ENCODE results near the gene TMEM205. TPM values are rescaled to one million over a fixed set of nuclear protein-coding genes. Genes with fewer than 3 reads are reported as not detected.
"Not testable (repeated sequence)": the region's sequence is repeated elsewhere in the genome, so short reads cannot be mapped to it uniquely, and the experiment has no call there.

TMEM205 gene
- total RNA-seq, 1 experiment from 2014 or later = 82.0 TPM

- CTCF ChIA-PET = no interaction called here
- DNase-seq = no peak
- BruUV-seq (replicated peaks) = no TSS peak
- intact Hi-C loops (cut with micrococcal nuclease; ENCODE audit: unreplicated experiment) = no loop called here
- H3K27ac Mint-ChIP-seq (ENCODE audit: unreplicated experiment) = no peak overlapping the region
- peaks cover 12% of the 10 kb centered on the region for H3K36me3 Mint-ChIP-seq (ENCODE audit: insufficient read depth, unreplicated experiment)
- TF ChIP-seq, protein P1, sequence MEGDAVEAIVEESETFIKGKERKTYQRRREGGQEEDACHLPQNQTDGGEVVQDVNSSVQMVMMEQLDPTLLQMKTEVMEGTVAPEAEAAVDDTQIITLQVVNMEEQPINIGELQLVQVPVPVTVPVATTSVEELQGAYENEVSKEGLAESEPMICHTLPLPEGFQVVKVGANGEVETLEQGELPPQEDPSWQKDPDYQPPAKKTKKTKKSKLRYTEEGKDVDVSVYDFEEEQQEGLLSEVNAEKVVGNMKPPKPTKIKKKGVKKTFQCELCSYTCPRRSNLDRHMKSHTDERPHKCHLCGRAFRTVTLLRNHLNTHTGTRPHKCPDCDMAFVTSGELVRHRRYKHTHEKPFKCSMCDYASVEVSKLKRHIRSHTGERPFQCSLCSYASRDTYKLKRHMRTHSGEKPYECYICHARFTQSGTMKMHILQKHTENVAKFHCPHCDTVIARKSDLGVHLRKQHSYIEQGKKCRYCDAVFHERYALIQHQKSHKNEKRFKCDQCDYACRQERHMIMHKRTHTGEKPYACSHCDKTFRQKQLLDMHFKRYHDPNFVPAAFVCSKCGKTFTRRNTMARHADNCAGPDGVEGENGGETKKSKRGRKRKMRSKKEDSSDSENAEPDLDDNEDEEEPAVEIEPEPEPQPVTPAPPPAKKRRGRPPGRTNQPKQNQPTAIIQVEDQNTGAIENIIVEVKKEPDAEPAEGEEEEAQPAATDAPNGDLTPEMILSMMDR (IDR thresholded peaks at IDR 0.05; ENCODE audit: unreplicated experiment) = no peak
- no peaks in the 10 kb centered on the region for H3K27me3 Mint-ChIP-seq (ENCODE audit: unreplicated experiment)
- no peaks in the 10 kb centered on the region for H3K4me1 Mint-ChIP-seq (ENCODE audit: low read depth, unreplicated experiment)
- no peak overlapping the region for H3K4me3 Mint-ChIP-seq (ENCODE audit: low read depth, unreplicated experiment)
- no peaks in the 10 kb centered on the region for H3K9me3 Mint-ChIP-seq (ENCODE audit: low read depth, unreplicated experiment)
Observed at GRCh38 chr19:11335449-11336146, 10.5 kb downstream of the TMEM205 start.

- H3K4me1 Mint-ChIP-seq (ENCODE audit: low read depth, unreplicated experiment); H3K4me3 Mint-ChIP-seq (ENCODE audit: low read depth, unreplicated experiment); H3K36me3 Mint-ChIP-seq (ENCODE audit: insufficient read depth, unreplicated experiment); intact Hi-C loops (cut with micrococcal nuclease; ENCODE audit: unreplicated experiment); BruUV-seq (replicated peaks); H3K27ac Mint-ChIP-seq (ENCODE audit: unreplicated experiment); CTCF ChIA-PET; H3K27me3 Mint-ChIP-seq (ENCODE audit: unreplicated experiment); H3K9me3 Mint-ChIP-seq (ENCODE audit: low read depth, unreplicated experiment); DNase-seq: not testable (repeated sequence)
Observed at GRCh38 chr19:11333838-11334237, 12.2 kb downstream of the TMEM205 start.

GRCh38 chr19:11332822-11333221 lies 13.2 kb downstream of the TMEM205 start:
- TF ChIP-seq, protein P1 (IDR thresholded peaks at IDR 0.05; ENCODE audit: unreplicated experiment) = no peak
- no peak for DNase-seq
- Mint-ChIP-seq H3K27me3 (ENCODE audit: unreplicated experiment) (no peaks in the 10 kb centered on the region), H3K4me3 (ENCODE audit: low read depth, unreplicated experiment) (no peak overlapping the region), H3K36me3 (ENCODE audit: insufficient read depth, unreplicated experiment) (no peaks in the 10 kb centered on the region), H3K4me1 (ENCODE audit: low read depth, unreplicated experiment) (no peaks in the 10 kb centered on the region), H3K27ac (ENCODE audit: unreplicated experiment) (no peak overlapping the region), H3K9me3 (ENCODE audit: low read depth, unreplicated experiment) (no peaks in the 10 kb centered on the region)
- no TSS peak for BruUV-seq (replicated peaks)
- intact Hi-C loops (cut with micrococcal nuclease; ENCODE audit: unreplicated experiment) = no loop called here
- CTCF ChIA-PET = no interaction called here

- intact Hi-C loops (cut with micrococcal nuclease; ENCODE audit: unreplicated experiment) = no loop called here
- Mint-ChIP-seq H3K4me3 (ENCODE audit: low read depth, unreplicated experiment) (no peak overlapping the region), H3K36me3 (ENCODE audit: insufficient read depth, unreplicated experiment) (no peaks in the 10 kb centered on the region), H3K9me3 (ENCODE audit: low read depth, unreplicated experiment) (no peaks in the 10 kb centered on the region), H3K27ac (ENCODE audit: unreplicated experiment) (no peak overlapping the region), H3K4me1 (ENCODE audit: low read depth, unreplicated experiment) (no peaks in the 10 kb centered on the region), H3K27me3 (ENCODE audit: unreplicated experiment) (no peaks in the 10 kb centered on the region)
- CTCF ChIA-PET = no interaction called here
- no peak for DNase-seq
- no TSS peak for BruUV-seq (replicated peaks)
- TF ChIP-seq, protein P1 (IDR thresholded peaks at IDR 0.05; ENCODE audit: unreplicated experiment) = no peak
Observed at GRCh38 chr19:11331502-11331901, 14.6 kb downstream of the TMEM205 start.

GRCh38 chr19:11330127-11330526 lies 15.9 kb downstream of the TMEM205 start:
- Mint-ChIP-seq H3K36me3 (ENCODE audit: insufficient read depth, unreplicated experiment) (no peaks in the 10 kb centered on the region), H3K4me3 (ENCODE audit: low read depth, unreplicated experiment) (no peak overlapping the region), H3K4me1 (ENCODE audit: low read depth, unreplicated experiment) (no peaks in the 10 kb centered on the region), H3K27me3 (ENCODE audit: unreplicated experiment) (no peaks in the 10 kb centered on the region), H3K9me3 (ENCODE audit: low read depth, unreplicated experiment) (no peaks in the 10 kb centered on the region), H3K27ac (ENCODE audit: unreplicated experiment) (no peak overlapping the region)
- no peak for DNase-seq
- no TSS peak for BruUV-seq (replicated peaks)
- intact Hi-C loops (cut with micrococcal nuclease; ENCODE audit: unreplicated experiment) = no loop called here
- TF ChIP-seq, protein P1 (IDR thresholded peaks at IDR 0.05; ENCODE audit: unreplicated experiment) = no peak
- CTCF ChIA-PET = no interaction called here

Measured in Calu3 (cell line).